Stimulated activated CD4-positive, alpha-beta T cell treated with anti-CD3 and anti-CD28 coated beads, Interleukin-12 subunit alpha, Interleukin-12 subunit beta, amount 100 ng/mL, for 4 hours (primary cell): ENCODE results near the gene AIPL1.
A peak's percentile ranks its signal among the peaks of the same experiment; 100 is the strongest.

ENCODE experiments used
- DNase-seq: peaks from one replicate; pipeline ENCODE4 v3.0.0-alpha.2; 2020

The AIPL1 gene

GRCh38 chr17:6413065-6413464, 21.9 kb downstream of the AIPL1 start:
- DNase-seq, result no peak

GRCh38 chr17:6408735-6409134, 26.2 kb downstream of the AIPL1 start:
- DNase-seq, result no peak

DNA sequence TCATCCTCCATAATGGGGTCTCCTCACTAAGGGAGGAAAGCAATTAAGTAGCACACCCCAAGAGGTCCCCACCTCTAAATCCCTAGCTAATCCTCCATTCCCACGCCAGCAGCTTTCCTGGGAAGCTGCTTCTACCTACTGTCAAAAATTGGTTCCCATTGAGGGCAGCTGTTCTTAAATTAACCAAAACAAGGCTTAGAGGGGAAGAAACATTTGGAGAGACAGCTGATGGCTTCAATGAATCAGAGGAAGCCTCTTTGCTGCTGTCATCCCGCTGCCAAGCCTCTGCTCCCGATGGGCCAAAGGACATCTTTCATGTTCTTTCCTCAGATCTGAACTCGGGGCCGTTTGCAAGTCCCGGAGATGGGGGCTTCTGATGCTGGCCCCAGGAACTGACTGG, 26.6 kb downstream of the AIPL1 start:
- DNase-seq, result no peak

DNA sequence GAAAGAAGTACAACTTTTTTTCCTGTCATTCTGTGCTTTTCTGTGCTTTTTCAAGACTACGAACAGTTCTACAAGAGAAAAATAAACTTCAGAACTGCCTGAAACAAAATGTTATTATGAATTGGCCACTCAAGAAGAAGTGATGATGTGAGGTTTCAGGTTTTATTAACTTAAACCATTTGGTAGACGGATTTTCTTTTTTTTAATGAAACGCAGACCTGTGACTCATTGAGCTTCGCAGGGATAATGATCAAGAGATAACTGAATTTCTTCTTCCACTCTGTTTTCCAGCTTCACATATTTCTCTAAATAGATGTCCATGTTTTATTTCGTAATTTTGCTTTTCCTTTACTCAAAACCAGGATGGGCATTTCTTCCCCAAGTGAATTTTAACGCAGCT, 32.7 kb downstream of the AIPL1 start:
- no peak for DNase-seq

DNA sequence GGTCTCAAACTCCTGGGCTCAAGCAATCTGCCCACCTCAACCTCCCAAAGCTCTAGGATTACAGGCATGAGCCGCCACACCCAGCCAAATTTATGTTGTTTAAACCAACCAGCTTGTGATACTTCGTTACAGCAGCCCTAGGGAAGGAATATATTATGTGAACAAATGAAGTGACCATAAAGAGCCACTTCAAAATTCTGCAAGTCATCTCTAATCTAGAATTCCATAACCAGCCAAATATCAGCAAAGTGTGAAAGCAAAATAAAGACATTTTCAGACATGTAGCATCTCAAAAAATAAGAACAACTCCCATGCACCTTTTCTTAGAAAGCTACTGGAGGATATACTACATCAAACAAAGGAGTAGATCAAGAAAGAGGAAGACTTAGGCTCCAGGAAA, 36.0 kb downstream of the AIPL1 start:
- DNase-seq, result no peak

DNA sequence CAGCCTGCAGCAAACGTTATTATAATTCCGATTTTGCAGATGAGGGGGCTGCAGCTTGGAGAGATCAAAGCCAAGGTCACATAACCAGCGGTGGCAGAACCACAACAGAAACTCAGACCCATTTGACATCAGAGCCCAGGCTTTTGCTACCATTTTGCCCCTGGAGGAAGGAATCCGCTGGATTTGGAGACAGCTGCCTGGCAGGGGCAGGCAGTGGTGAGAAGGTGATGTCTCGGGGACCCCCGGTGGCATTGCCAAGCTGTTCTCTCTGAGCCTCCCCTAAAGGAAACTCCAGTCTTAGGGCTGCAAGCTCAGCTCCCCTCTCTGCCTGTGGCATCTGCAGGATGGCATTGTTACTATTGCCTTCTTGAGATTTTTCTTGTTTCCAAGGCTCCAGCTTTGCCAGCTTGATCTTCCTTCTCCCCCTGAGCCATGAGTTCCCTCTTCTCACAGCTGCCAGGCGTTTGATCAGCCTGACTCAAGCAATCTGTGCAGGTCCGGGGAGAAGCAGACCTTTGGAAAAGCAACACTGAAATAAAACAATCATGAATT, 40.8 kb downstream of the AIPL1 start:
- DNase-seq, result no peak

GRCh38 chr17:6393351-6393952, 41.5 kb downstream of the AIPL1 start:
- no peak for DNase-seq

DNA sequence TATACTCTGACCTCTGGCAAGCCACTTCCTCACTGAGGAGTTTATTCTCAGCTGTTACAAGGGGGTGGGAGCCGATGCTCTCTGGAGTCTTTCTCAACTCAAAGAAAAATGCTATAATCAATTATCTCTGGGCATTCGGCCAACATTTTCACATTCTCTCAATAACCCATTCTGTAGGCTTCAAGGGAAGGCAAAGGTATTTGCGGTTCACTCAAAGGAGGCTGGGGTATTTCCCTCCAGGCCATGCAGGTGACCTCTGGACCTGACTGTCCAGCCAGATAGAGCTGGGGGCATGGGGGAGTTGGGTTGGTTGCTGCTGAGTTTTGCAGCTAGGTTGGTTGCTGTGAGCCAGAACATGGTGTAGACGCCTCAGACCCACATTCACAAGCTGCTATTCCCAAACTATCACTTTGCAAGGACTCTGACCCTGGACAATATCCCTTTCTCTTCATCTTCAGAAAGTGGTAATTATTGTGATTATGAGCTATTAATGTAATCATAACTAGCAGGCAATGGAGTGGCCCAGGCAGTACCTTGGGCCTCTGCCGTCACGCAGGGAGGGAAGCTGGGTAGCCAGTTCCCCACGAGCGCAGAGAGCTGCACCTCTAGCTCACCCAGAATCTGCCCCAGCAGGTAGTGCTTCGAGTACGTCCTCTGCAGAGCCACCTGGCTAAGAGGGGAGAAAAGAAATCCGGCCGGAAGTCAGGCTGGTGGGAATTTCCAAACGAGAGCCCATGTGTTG, 42.1 kb downstream of the AIPL1 start:
- DNase-seq, result no peak

DNA sequence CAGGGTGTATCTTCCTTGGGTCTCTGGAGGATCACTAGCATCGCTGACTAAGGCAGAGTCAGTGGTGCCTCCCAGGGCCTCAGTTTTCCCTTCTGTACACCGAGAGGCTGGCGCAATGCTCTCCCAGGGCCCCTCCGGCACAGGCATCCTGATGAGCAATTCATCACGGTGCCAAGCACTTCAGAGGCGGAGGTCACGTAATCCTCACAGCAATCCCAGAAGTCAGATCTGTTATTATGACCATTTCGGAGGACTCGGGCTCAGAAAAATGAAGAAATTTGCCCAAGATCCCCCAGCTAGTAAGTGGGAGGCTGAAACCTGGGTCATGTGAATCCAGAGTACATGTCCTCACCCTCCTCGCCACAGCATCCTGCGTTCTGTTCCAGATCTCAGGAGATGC, 46.5 kb downstream of the AIPL1 start:
- DNase-seq, result no peak

- no peak for DNase-seq
Measured at GRCh38 chr17:6387858-6388257, 47.1 kb downstream of the AIPL1 start.

DNA sequence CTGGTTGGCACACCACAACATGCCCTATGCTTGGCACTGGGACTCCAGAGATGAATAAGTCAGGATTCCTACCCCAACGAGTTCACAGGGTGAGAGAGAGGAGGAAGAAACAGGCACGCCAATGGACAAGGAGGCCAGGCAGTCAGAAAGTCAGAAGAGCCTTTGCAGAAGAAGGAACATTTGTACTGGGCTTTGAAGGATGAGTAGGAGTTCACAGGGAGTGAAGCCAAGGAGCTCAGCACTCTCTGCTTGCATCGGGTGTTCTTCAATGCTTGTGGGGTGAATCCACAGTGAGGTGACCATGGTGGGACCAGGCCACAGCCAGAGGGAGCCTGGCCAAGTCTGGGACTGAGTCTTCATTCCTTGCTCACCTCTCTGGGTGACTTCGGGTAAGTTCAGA, 47.5 kb downstream of the AIPL1 start:
- no peak for DNase-seq

- DNase-seq, result no peak
Measured at GRCh38 chr17:6386041-6386630, 48.8 kb downstream of the AIPL1 start.

- no peak for DNase-seq
Measured at GRCh38 chr17:6384481-6384880, 50.4 kb downstream of the AIPL1 start.

GRCh38 chr17:6381526-6382465, 53.1 kb downstream of the AIPL1 start:
- no peak for DNase-seq

DNA sequence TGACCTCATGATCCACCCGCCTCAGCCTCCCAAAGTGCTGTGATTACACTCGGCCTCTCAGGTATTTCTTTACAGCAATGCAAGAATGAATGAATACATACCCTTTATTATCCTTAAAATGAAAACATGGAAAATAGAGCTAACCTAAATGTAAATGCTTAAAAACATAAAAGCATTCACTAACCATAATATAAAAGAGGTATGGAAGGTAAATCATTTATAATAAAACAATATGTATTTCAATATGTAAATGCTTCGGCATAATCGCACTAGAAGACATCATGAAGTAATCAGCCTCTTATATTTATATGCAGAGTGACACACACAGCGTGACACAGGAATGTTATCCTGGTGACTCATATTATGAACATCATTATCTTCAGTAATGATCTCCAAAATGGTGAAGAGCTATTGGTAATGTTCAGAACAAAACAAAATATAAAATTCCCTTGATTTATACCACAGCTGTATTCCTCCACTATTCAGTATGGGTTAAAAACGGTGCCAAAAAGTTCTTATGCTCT, 53.9 kb downstream of the AIPL1 start:
- DNase-seq, result no peak

DNA sequence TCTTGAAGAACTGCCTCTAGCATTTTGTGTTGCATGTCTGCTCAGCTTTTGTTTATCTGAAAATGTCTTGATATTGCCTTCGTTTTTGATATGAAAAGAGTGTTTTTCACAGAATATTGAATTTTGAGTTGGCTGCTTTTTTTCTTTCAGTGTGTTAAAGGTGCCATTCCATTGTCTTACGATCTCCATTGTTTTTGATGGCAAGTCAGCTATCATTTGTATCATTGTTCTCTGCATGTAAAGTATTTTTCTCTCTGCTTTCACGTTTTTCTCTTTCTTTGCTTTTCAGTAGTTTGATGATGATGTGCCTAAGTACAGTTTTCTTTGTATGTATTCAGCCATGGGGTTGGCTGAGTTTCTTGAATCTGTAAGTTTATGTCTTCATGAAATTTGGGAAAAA, 57.0 kb downstream of the AIPL1 start:
- no peak for DNase-seq

- no peak for DNase-seq
Measured at GRCh38 chr17:6376931-6377361, 58.0 kb downstream of the AIPL1 start.

GRCh38 chr17:6374761-6375312, 60.1 kb downstream of the AIPL1 start:
- DNase-seq, result peak; percentile 60

DNA sequence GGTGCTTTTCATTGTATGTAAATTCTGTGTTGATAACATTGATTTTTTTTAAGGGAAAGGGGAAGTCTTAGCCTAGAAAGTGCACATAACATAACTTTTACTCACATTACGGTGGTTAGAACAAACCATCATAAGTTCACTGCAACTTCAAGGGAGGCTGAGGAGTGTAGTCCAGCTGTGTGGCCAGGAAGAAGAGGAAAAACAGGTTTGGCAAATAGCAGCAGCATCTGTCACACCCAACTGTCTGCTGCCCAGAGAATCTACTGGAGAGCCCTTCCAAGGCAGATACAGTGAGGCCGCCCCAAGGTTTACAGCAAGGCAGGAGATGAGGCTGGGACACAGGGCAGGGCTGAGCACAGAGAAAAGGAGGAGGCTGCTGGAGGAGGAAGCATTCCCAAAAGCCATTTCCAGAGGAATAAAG, 60.6 kb downstream of the AIPL1 start:
- DNase-seq, result no peak
